DMS 273 treated with DMSO at 0.1 percent for 48 hours (cell line): ENCODE measurements around the gene IFNGR2.
"Not testable (repeated sequence)": the region's sequence is repeated elsewhere in the genome, so short reads cannot be mapped to it uniquely, and the experiment has no call there.

Source experiments
- DNase-seq: peaks from one replicate; lab custom pipeline; 2025; lab: John Stamatoyannopoulos, UW

Gene IFNGR2

GRCh38 chr21:33402001-33402979 lies 923 bp upstream of the IFNGR2 start:
- no peak for DNase-seq

DNA sequence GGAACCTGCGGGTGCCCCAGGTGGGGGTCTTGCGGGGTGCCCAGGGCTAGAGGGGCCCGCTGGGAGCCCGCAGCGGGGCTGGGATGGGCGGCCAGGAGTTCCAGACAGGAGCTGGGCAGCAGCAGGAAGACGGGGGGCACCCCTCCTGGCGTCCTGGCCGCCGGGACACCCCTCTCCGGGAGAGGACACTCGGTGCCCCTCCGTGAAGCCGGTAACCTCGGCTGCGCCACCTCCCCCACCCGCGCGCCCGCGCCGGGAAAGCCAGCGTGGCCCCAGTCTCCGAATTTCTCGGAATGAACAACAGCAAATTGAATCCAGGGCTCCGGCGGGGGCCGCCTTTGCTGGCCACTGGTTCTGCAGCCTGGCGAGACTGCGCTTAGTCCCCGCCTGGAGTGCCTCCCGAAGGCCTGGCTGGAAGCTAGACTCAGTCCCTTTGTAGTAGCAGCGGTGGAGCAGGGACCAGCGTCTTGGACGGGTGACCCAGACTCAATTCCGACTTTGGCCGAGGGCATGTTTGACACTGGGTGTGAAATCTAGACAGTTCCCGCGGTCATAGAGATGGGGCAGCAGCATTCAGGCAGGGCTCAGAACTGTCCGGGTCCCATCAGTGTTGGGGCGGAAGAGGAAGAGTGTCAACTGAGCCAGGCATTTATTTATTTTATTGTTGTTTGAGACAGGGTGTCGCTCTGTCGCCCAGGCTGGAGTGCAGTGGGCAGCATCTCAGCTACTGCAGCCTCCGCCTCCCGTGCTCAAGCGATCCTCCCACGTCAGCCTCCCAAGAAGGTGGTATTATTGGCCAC lies 773 bp downstream of the IFNGR2 start:
- no peak for DNase-seq

DNA sequence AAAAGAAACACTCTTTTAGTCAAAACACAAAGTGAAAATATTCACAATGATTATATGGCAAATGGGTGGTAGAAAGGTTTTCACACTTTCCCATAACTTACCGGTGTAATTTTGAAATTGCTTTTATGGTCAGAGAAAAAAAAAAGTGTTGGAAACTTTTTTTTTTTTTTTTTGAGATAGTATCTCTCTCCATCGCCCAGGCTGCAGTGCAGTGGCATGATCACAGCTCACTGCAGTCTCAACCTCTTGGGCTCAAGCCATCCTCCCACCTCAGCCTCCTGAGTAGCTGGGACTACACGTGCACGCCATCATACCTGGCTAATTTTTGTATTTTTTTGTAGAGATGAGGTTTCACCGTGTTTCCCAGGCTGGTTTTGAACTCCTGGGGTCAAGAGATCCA lies 3.3 kb downstream of the IFNGR2 start:
- DNase-seq, result no peak

- no peak for DNase-seq
Measured at GRCh38 chr21:33411949-33412430, 8.8 kb downstream of the IFNGR2 start.

DNA sequence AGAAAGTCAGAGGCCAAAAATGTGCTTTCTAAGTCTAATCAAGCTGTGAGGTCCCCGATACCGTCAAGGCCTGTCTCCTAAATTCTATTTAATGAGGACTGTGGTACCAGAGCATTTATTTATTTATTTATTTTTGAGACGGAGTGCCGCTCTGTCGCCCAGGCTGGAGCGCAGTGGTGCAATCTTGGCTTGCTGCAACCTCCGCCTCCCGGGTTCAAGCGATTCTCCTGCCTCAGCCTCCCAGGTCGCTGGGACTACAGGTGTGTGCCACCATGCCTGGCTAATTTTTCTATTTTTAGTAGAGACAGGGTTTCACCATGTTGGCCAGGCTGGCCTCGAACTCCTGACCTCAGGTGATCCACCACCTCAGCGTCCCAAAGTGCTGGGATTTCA lies 9.2 kb downstream of the IFNGR2 start:
- not testable (repeated sequence) for DNase-seq

DNA sequence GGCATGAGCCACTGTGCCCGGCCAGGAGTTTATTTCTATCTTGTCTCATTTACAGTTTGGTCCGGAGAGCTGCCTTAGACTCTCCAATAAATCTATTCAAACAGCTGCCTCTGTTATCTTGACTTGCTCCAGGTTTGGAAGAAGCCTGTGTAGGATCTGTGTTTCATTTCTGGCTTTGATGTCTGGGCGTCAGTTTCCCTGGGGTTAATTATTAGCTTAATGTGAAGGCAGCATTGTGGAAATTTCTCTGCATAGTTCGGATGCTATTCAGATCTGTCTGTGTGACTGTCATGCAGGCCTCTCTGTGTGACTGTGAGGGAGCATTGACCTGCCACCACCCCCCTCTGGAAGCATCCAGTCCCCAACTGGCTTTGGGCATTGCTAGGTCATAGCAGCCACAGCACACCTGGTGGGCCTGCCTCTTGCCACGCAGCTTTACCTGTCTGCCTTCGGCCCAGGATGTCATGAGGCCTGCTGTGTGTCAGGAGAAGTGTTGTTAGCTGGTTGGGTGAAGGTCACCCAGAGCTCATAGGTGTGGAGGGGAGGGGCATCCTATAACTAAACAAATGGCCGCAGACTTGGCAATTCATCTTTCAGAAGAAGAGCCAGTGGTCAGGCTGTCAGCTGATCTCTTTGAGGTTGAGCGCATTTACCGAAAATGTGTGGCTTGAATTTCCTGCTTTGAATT lies 9.8 kb downstream of the IFNGR2 start:
- DNase-seq, result no peak

- no peak for DNase-seq
Measured at GRCh38 chr21:33414068-33414467, 10.9 kb downstream of the IFNGR2 start.

DNA sequence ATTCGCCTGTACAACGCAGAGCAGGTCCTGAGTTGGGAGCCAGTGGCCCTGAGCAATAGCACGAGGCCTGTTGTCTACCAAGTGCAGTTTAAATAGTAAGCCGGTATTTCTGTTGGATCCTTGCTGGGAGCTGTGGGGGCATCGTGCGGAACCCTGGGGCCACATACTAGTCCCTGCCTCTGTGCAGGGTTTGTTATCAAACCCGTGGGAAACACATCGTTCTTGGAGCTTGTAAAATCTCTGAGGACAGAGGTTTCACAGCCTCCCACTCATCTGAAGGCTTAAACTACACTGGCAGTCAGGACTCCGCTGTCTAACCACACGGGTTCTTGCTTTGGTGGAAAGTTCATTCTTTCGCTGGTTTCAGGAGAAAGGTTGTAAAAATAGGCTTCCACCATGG lies 11.7 kb downstream of the IFNGR2 start:
- DNase-seq, result no peak

DNA sequence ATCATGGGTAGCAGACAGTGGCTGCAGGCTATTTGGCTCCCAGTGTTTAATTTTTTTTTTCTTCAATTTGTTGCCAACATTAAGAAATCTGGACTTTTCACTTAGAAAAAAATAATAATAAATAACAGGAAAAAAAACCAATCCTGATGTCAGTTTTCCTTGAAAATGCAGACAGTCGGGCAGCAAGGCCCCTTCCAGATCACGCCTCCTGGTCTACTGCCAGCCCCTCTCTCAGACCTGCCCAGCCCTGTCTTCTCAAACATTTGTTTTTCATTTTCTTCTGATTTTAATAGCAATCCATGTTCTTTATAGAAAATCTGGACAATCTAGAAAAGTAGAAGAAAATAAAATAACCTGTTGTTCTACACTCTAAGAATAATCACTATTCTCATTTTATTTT lies 15.5 kb downstream of the IFNGR2 start:
- no peak for DNase-seq

- no peak for DNase-seq
Measured at GRCh38 chr21:33419538-33420123, 16.4 kb downstream of the IFNGR2 start.

DNA sequence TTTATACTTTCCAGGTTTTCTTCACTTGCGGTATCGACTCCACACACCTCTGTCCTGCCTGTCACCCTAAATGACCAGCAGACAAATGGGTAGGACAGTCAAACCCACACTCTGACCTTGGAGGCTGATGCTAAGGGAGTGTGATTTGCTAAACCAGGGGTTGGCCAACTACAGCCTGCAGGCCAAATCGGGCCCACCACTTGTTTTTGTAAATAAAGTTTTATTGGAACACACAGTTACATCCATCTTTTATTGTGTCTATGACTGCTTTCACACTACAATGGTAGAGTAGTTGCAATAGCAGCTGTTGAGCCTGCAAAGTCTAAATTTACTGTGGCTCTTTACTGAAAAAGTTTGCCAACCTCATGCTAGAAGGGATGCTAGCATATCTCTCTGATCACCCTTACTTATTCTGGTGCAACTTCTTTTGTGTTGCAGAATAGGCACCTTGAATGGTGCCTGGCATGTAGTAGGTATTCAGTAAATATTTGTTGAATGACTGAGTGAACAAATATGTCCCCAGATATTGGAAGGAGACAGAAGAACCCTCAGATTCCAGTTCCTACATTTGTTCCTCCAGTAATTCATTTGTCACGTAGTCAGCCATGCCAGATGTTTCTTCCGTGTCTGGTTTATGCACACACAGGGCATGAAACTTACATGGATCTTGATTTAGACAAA lies 18.6 kb downstream of the IFNGR2 start:
- DNase-seq, result no peak

GRCh38 chr21:33424214-33424613 lies 21.0 kb downstream of the IFNGR2 start:
- no peak for DNase-seq

- no peak for DNase-seq
Measured at GRCh38 chr21:33425825-33426224, 22.6 kb downstream of the IFNGR2 start.

- no peak for DNase-seq
Measured at GRCh38 chr21:33427051-33427450, 23.8 kb downstream of the IFNGR2 start.

GRCh38 chr21:33428669-33429068 lies 25.5 kb downstream of the IFNGR2 start:
- no peak for DNase-seq

- DNase-seq, result no peak
Measured at GRCh38 chr21:33430858-33431257, 27.6 kb downstream of the IFNGR2 start.

- no peak for DNase-seq
Measured at GRCh38 chr21:33432496-33432895, 29.3 kb downstream of the IFNGR2 start.

- no peak for DNase-seq
Measured at GRCh38 chr21:33433001-33433400, 29.8 kb downstream of the IFNGR2 start.

DNA sequence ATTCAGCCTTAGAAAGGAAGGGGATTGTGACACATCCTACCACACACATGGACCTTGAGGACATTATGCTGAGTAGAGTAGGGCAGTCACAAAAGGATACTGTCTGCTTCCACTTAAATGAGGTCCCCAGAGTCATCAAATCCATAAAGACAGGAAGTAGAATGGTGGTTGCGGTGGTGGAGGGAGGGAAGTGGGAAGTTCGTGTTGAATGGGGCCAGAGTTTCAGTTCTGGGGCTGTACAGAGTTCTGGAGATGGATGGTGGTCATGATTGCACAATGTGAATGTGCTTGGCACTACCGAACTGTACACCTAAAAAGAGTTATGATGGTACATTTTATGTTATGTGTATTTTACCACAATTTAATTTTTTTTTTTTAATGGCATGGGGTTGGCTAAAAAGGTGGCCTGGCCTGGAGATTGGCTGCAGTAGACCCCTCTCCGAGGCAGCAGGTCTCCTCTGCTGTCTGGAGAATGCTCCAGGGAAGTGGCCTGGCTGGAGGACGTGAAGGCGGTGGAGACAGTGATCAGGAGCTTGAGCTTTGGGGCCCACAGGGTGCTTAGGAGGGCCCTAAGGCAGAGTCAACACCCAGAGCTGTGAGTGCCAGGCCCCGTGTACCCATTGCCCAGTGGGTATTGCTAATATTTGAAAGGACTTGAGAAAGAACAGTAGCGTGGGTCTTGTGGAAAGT lies 30.4 kb downstream of the IFNGR2 start:
- DNase-seq, result no peak

DNA sequence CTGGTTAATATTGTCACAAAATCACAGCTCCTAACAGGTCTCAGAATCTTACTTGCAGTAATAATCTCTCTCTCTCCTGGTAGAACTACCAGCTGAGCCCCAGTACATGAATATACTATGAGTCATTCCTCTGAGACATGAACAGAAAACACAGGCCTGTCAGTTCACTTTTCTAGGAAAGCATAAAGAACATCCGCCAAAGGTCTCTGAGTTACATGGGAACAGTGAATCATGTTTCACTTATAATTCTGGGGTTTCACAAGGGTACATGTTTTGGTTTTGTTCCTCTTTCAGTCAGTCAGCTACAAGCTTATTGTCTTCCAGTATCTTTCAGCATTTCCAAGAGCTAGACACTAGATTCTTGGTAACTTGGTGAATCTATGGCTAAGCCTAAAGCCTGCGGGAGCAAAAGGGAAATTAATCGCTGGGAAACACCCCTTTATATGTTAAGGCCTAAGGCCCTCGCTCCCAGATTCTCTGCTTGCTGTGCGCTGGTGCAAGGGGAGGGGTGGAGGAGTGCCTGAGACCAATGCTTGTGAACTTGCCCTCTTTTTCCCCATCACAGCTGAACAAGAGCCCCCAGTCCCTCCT lies 31.7 kb downstream of the IFNGR2 start:
- DNase-seq, result no peak
